H1 (cell line): Measurements from ENCODE around the gene LNX2. TPM values are rescaled to one million over a fixed set of nuclear protein-coding genes. Genes with fewer than 3 reads are reported as not detected.

ENCODE experiments used
- CTCF ChIA-PET: fragments of 300-600 bp; sonication (Branson Sonifier 250); formaldehyde crosslinking; loops from one replicate; lab custom pipeline; 2021; ENCODE audit not compliant: partially characterized antibody; lab: Charles Lee
- POLR2A ChIA-PET: fragments of 300-600 bp; sonication (Branson Sonifier 250); formaldehyde crosslinking; loops from one replicate; lab custom pipeline; 2021; ENCODE audit warnings: inconsistent platforms; ENCODE audit not compliant: partially characterized antibody; lab: Charles Lee
- DNase-seq, 2 experiments: peaks; one replicate each; pipeline versions ENCODE4 v3.0.0 to v3.0.0-alpha.2; 2010 to 2022; ENCODE audit warnings: low spot score in 2 of 2, low read depth in 1 of 2, mixed read lengths in 1 of 2
- FAIRE-seq: peaks from 2 replicates; lab custom pipeline; 2011; peaks lifted over from hg19 to GRCh38; lab: Jason Lieb, UNC
- H2AFZ ChIP-seq: 2 replicates; pipeline ENCODE4 v1.8.1; 2012; ENCODE audit warnings: low read length, inconsistent platforms
- H2AK5ac ChIP-seq: 2 replicates; pipeline ENCODE4 v1.6.1; 2013; ENCODE audit warnings: low read depth, low read length
- H2BK120ac ChIP-seq: replicated peaks from 2 replicates; pipeline ENCODE3; 2013; ENCODE audit warnings: low read depth, low read length, inconsistent platforms
- H2BK12ac ChIP-seq: 2 replicates; pipeline ENCODE4 v1.6.1; 2013; ENCODE audit warnings: low read depth, low read length
- H2BK15ac ChIP-seq: 2 replicates; pipeline ENCODE4 v1.6.1; 2013; ENCODE audit warnings: low read length
- H2BK20ac ChIP-seq: 2 replicates; pipeline ENCODE4 v1.6.1; 2013; ENCODE audit warnings: low read length
- H2BK5ac ChIP-seq: 2 replicates; pipeline ENCODE4 v1.6.1; 2013; ENCODE audit warnings: low read depth, low read length
- H3K14ac ChIP-seq: 2 replicates; pipeline ENCODE4 v1.6.1; 2013; ENCODE audit warnings: inconsistent platforms; ENCODE audit not compliant: insufficient read length
- H3K18ac ChIP-seq: 2 replicates; pipeline ENCODE4 v1.6.1; 2013; ENCODE audit warnings: low read length; ENCODE audit errors: extremely low read depth
- H3K23ac ChIP-seq: 2 replicates; pipeline ENCODE4 v1.6.1; 2013; ENCODE audit warnings: inconsistent platforms; ENCODE audit not compliant: insufficient read length
- H3K23me2 ChIP-seq: 2 replicates; pipeline ENCODE4 v1.6.1; 2013; ENCODE audit warnings: low read depth, low read length
- H3K27ac ChIP-seq: 2 replicates; pipeline ENCODE4 v1.6.1; 2011; ENCODE audit warnings: low read depth, low read length, inconsistent platforms
- H3K27me3 ChIP-seq, 4 experiments: replicated peaks in 1 of 4; 1 replicate in 1 of 4; 2 replicates in 3 of 4; pipeline versions ENCODE4 v1.6.1 to v1.8.1; 2011 to 2013; ENCODE audit warnings: low read length in 3 of 4, mild to moderate bottlenecking in 3 of 4, inconsistent platforms in 2 of 4, mixed read lengths in 2 of 4, moderate library complexity in 1 of 4; ENCODE audit not compliant: control insufficient read depth in 3 of 4, insufficient read depth in 3 of 4; ENCODE audit errors: extremely low read depth in 1 of 4
- H3K36me3 ChIP-seq, 4 experiments: 2 replicates each; pipeline versions ENCODE4 v1.6.1 to v1.8.1; 2011 to 2013; ENCODE audit warnings: mild to moderate bottlenecking in 4 of 4, low read length in 3 of 4, moderate library complexity in 2 of 4, control low read depth in 1 of 4, inconsistent platforms in 1 of 4; ENCODE audit not compliant: insufficient read depth in 4 of 4, control insufficient read depth in 2 of 4
- H3K4ac ChIP-seq: replicated peaks from 2 replicates; pipeline ENCODE3; 2013; ENCODE audit warnings: low read length, low read depth, mixed read lengths, inconsistent platforms; ENCODE audit not compliant: insufficient read length
- H3K4me1 ChIP-seq, 4 experiments: replicated peaks in 1 of 4; 1 replicate in 1 of 4; 2 replicates in 3 of 4; pipeline versions ENCODE4 v1.6.1 to v1.8.1; 2011 to 2013; ENCODE audit warnings: low read length in 3 of 4, inconsistent platforms in 2 of 4, mixed read lengths in 1 of 4; ENCODE audit not compliant: insufficient read depth in 4 of 4, control insufficient read depth in 3 of 4
- H3K4me2 ChIP-seq, 2 experiments: 2 replicates each; pipeline versions ENCODE4 v1.6.1 to v1.8.1; 2011 to 2013; ENCODE audit warnings: low read depth in 2 of 2, low read length in 2 of 2, control low read depth in 1 of 2, inconsistent platforms in 1 of 2, mild to moderate bottlenecking in 1 of 2; ENCODE audit not compliant: insufficient read depth in 1 of 2
- H3K4me3 ChIP-seq, 4 experiments: fragments of 200-600, 300-600 bp in 1 of 4; sonication (generic), shearing (Covaris generic), sonication (Bioruptor Twin) in 1 of 4; 2 replicates each; pipeline versions ENCODE4 v1.5.1 to v1.8.1; 2011 to 2016; ENCODE audit warnings: low read length in 4 of 4, low read depth in 3 of 4, control low read depth in 2 of 4, inconsistent platforms in 2 of 4, mild to moderate bottlenecking in 2 of 4, mixed read lengths in 1 of 4, moderate library complexity in 1 of 4; ENCODE audit not compliant: insufficient read depth in 2 of 4; ENCODE audit errors: extremely low read depth in 1 of 4
- H3K56ac ChIP-seq: replicated peaks from 2 replicates; pipeline ENCODE3; 2013; ENCODE audit warnings: low read depth, mild to moderate bottlenecking, mixed read lengths, low read length, inconsistent platforms; ENCODE audit not compliant: insufficient read length
- H3K79me1 ChIP-seq: 2 replicates; pipeline ENCODE4 v1.6.1; 2013; ENCODE audit warnings: low read depth, low read length, control low read depth
- H3K79me2 ChIP-seq, 2 experiments: 2 replicates each; pipeline versions ENCODE4 v1.6.1 to v1.8.1; 2012 to 2013; ENCODE audit warnings: low read length in 2 of 2, mild to moderate bottlenecking in 2 of 2, inconsistent platforms in 1 of 2; ENCODE audit not compliant: insufficient read depth in 2 of 2, control insufficient read depth in 1 of 2
- H3K9ac ChIP-seq, 4 experiments: replicated peaks in 1 of 4; 1 replicate in 1 of 4; 2 replicates in 3 of 4; pipeline versions ENCODE4 v1.6.1 to v1.8.1; 2011 to 2013; ENCODE audit warnings: low read depth in 3 of 4, low read length in 3 of 4, control low read depth in 2 of 4, mild to moderate bottlenecking in 2 of 4, moderate library complexity in 2 of 4, inconsistent platforms in 1 of 4; ENCODE audit errors: extremely low read depth in 1 of 4
- H3K9me3 ChIP-seq, 2 experiments: 2 replicates each; pipeline versions ENCODE4 v1.6.1 to v1.8.1; 2012 to 2013; ENCODE audit warnings: mild to moderate bottlenecking in 2 of 2, moderate library complexity in 2 of 2, control low read depth in 1 of 2, inconsistent platforms in 1 of 2, low read depth in 1 of 2, low read length in 1 of 2, mixed read lengths in 1 of 2; ENCODE audit not compliant: insufficient read depth in 2 of 2
- H4K20me1 ChIP-seq, 2 experiments: replicated peaks in 1 of 2; 2 replicates each; pipeline versions ENCODE3 to v1.8.1; 2011 to 2013; ENCODE audit warnings: inconsistent platforms in 2 of 2, low read length in 2 of 2, mild to moderate bottlenecking in 1 of 2; ENCODE audit not compliant: insufficient read depth in 2 of 2, control insufficient read depth in 1 of 2
- H4K5ac ChIP-seq: 2 replicates; pipeline ENCODE4 v1.6.1; 2013; ENCODE audit warnings: low read length, low read depth, mixed read lengths, inconsistent platforms; ENCODE audit not compliant: insufficient read length
- H4K8ac ChIP-seq: 2 replicates; pipeline ENCODE4 v1.8.0; 2013; ENCODE audit warnings: mild to moderate bottlenecking, moderate library complexity, low read length, inconsistent platforms; ENCODE audit not compliant: insufficient read depth; ENCODE audit errors: extremely low read depth
- H4K91ac ChIP-seq: replicated peaks from 2 replicates; pipeline ENCODE3; 2013; ENCODE audit warnings: low read length, mixed read lengths, inconsistent platforms; ENCODE audit not compliant: insufficient read length
- EZH2 ChIP-seq: fragments of 200-600 bp; sonication (generic); IDR thresholded peaks from 2 replicates; pipeline ENCODE4 v1.7.1; 2012; ENCODE audit warnings: low read depth, mild to moderate bottlenecking, moderate library complexity, low read length, inconsistent platforms; ENCODE audit not compliant: severe bottlenecking
- GABPA ChIP-seq: IDR thresholded peaks from 2 replicates; pipeline ENCODE4 v1.6.1; 2011; ENCODE audit warnings: mild to moderate bottlenecking, low read length, moderate library complexity, borderline replicate concordance; ENCODE audit not compliant: insufficient read depth
- GTF2F1 ChIP-seq: IDR thresholded peaks from 2 replicates; pipeline ENCODE4 v1.6.1; 2012; ENCODE audit warnings: low read depth, low read length, improper control_type of control experiment, borderline replicate concordance
- KDM4A ChIP-seq: IDR thresholded peaks from one replicate; pipeline ENCODE4 v1.7.1; 2012; ENCODE audit warnings: low read depth, mild to moderate bottlenecking, moderate library complexity, low read length, inconsistent platforms; ENCODE audit not compliant: severe bottlenecking
- NANOG ChIP-seq: IDR thresholded peaks from 2 replicates; pipeline ENCODE4 v1.6.1; 2011; ENCODE audit warnings: low read length, low read depth, mild to moderate bottlenecking, inconsistent platforms; ENCODE audit not compliant: insufficient read depth, poor library complexity, severe bottlenecking
- POLR2AphosphoS5 ChIP-seq: IDR thresholded peaks from 2 replicates; pipeline ENCODE4 v1.6.1; 2011; ENCODE audit warnings: low read depth, low read length
- RXRA ChIP-seq: IDR thresholded peaks from 2 replicates; pipeline ENCODE4 v1.6.1; 2011; ENCODE audit warnings: low read depth, mild to moderate bottlenecking, low read length, moderate library complexity; ENCODE audit not compliant: insufficient read depth
- SP1 ChIP-seq: IDR thresholded peaks from 2 replicates; pipeline ENCODE4 v1.6.1; 2011; ENCODE audit warnings: low read depth, low read length
- SRF ChIP-seq: IDR thresholded peaks from 2 replicates; pipeline ENCODE4 v1.6.1; 2011; ENCODE audit warnings: mild to moderate bottlenecking, low read depth, low read length, moderate library complexity
- TAF1 ChIP-seq: IDR thresholded peaks from 2 replicates; pipeline ENCODE4 v1.6.1; 2011; ENCODE audit warnings: mild to moderate bottlenecking, low read depth, low read length
- TBP ChIP-seq: IDR thresholded peaks from 2 replicates; pipeline ENCODE4 v1.6.1; 2011; ENCODE audit warnings: low read depth, low read length, improper control_type of control experiment
- TEAD4 ChIP-seq: IDR thresholded peaks from 2 replicates; pipeline ENCODE4 v1.6.1; 2012; ENCODE audit warnings: low read depth, low read length, inconsistent platforms, mixed read lengths
- WGBS, 2 experiments: shearing (Covaris generic) in 1 of 2; methylation state at CpG; one replicate each; pipeline versions ENCODE4 v1.1.6 to v1.1.7; 2013 to 2015; ENCODE audit warnings: low lambda C conversion rate in 2 of 2, mixed read lengths in 2 of 2, inconsistent platforms in 1 of 2, low coverage in 1 of 2, missing lambda C conversion rate in 1 of 2; ENCODE audit not compliant: insufficient replicate concordance in 2 of 2, insufficient coverage in 1 of 2, insufficient read length in 1 of 2; ENCODE audit errors: extremely low coverage in 1 of 2, missing lambda C conversion rate in 1 of 2; 5-methylcytosine and 5-hydroxymethylcytosine counted together
- polyA plus RNA-seq, 7 experiments: library from polyadenylated mRNA; depleted of rRNA in 3 of 7; stranded (reverse) in 5 of 7; unstranded in 2 of 7; fragments of >200 nt in 5 of 7; fragments of 200-250 nt in 2 of 7; gene quantifications; 1 replicate in 5 of 7; 2 replicates in 1 of 7; 4 replicates in 1 of 7; pipeline versions ENCODE4 v1.2.1 to v1.2.3, GENCODE V29; 2011 to 2013; ENCODE audit warnings: missing spikeins in 2 of 7, mixed read lengths in 2 of 7
- total RNA-seq: library from RNA; stranded (reverse); fragmentation: NEBNext Ultra II Directional; extraction: Animal tissue kit (Norgen Biotek cat#: 25700); gene quantifications from 2 replicates; pipeline ENCODE4 v1.2.1, GENCODE V29; 2021

Gene LNX2
- total and polyA plus RNA-seq, 2 of the 8 experiments (the other 6 are each of a cell fraction or from before 2014, with no cell fraction given) = 6.4 to 13.9 TPM

DNA sequence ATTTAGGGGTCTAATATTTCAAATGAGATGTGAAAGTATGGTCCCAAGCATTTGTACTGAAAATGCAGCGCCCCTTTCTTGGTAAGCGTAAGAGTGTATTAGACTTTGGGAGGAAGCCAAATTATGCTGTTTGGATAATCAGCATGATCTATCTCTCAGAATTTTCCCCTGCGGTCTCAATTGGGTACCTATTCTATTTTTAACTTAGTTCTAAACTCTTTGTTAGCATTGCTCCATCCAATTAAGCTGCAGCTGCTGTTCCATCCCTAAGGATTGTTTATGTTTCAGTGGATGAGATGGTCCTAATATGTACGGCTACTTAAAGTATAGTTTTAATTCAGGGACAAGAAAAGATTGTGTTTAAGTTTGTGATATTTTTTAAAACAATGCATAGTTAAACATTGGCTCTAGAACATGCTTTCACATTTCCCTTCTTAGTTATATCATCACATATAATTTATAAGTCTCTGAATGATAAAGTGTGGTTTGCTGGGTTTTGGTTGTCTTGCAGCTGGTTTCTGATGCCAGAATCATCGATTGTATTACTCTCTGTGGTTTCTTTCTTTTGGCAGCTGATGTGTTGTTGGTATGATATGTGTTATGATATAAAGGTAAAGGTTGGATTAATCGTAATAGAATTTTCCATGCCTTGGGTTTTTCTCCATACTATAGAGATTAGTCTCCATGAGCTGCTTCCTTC is 16.4 kb upstream of the LNX2 start:
- POLR2A ChIA-PET = interaction anchor here (6.5 kb wide), 1 partner anchor 13 kb away, joined by 26 read pairs; no protein-coding TSS in a partner anchor
- H3K79me1 ChIP-seq = peaks cover 10% of the 10 kb centered on the region
- H3K4ac ChIP-seq = no peak overlapping the region
- no peaks in the 10 kb centered on the region for H3K4me1 ChIP-seq
- CTCF ChIA-PET = interaction anchor here (0.6 kb wide), 1 partner anchor 88 kb away, joined by 3 read pairs; no protein-coding TSS in a partner anchor
- H3K79me2 ChIP-seq = peaks cover 2 to 67% of the 10 kb centered on the region in 2 experiments
- H4K91ac ChIP-seq = no peak overlapping the region
- 94% methylated on average over 6 of the region's 6 CpGs; no CpG with 5 or more reads in 1 of the 2 experiments for WGBS, 2 experiments
- DNase-seq (no peak), FAIRE-seq (no peak)
- no peak overlapping the region for H3K18ac ChIP-seq
- H3K36me3 ChIP-seq = peaks cover 3 to 13% (median 4%) of the 10 kb centered on the region in 4 experiments; a peak in 4 of 8 replicates
- H3K56ac ChIP-seq = no peak overlapping the region
- H2BK5ac ChIP-seq = no peak overlapping the region
- no peak overlapping the region for H3K14ac ChIP-seq
- H2AK5ac ChIP-seq = no peak overlapping the region
- H3K27ac ChIP-seq = no peak overlapping the region
- no peak overlapping the region for H4K8ac ChIP-seq
- H3K23ac ChIP-seq = no peak overlapping the region
- H2BK12ac ChIP-seq = no peak overlapping the region
- H4K20me1 ChIP-seq = peaks cover 3 to 8% of the 10 kb centered on the region in 2 experiments
- H2BK20ac ChIP-seq = no peak overlapping the region
- no peak overlapping the region for H3K4me2 ChIP-seq
- no peak overlapping the region for H2BK120ac ChIP-seq
- no peaks in the 10 kb centered on the region for H3K23me2 ChIP-seq
- no peaks in the 10 kb centered on the region for H3K9me3 ChIP-seq
- no peaks in the 10 kb centered on the region for H3K27me3 ChIP-seq
- no peak for TF ChIP-seq SP1
- TF ChIP-seq RXRA = no peak
- TF ChIP-seq TBP = no peak
- no peak for TF ChIP-seq EZH2
- TF ChIP-seq NANOG = no peak
- no peak for TF ChIP-seq TAF1
- no peak for TF ChIP-seq GABPA
- TF ChIP-seq TEAD4 = no peak
- TF ChIP-seq POLR2AphosphoS5 = no peak
- TF ChIP-seq KDM4A = no peak
- TF ChIP-seq GTF2F1 = no peak
- TF ChIP-seq SRF = no peak
- TF ChIP-seq, all 59 proteins: peak for 0
- Histone ChIP-seq H4K5ac (no peak overlapping the region), H3K9ac (no peak overlapping the region), H2AFZ (no peak overlapping the region), H2BK15ac (no peak overlapping the region), H3K4me3 (no peak overlapping the region)
